ENCODE measurements around the gene AIF1L. TPM values are rescaled to one million over a fixed set of nuclear protein-coding genes. Genes with fewer than 3 reads are reported as not detected.

Gene AIF1L
- total RNA-seq, 1 donor from 2014 or later: 14.0 TPM

Small RNA genes within 50 kb of the gene (small RNA-seq; reads per million reads assigned to genes)
- gene RNU6-881P (ENCODE audit: low replicate concordance): not detected

Other genes starting within 250 kb of the AIF1L start
- not detected for gene QRFP, start 199.7 kb upstream of the AIF1L start, total RNA-seq
- 0.74 TPM for gene FIBCD1, start 157.3 kb upstream of the AIF1L start, total RNA-seq
- 2.7 TPM for gene LAMC3, start 87.4 kb upstream of the AIF1L start, total RNA-seq
- 14.8 TPM for gene NUP214, start 29.1 kb downstream of the AIF1L start, total RNA-seq
- 1.2 TPM for gene FAM78A, start 180.0 kb downstream of the AIF1L start, total RNA-seq
- 5.2 TPM for gene PLPP7, start 193.2 kb downstream of the AIF1L start, total RNA-seq

Data from temporal lobe (tissue), 2 donors.